Sigmoid colon (tissue), 4 donors: ENCODE results near the gene AUNIP.

Experiments used
- CTCF ChIP-seq, 4 experiments: fragments of 450-650 bp in 3 of 4; fragments of 200-600 bp in 1 of 4; IDR thresholded peaks; one replicate each; pipeline ENCODE4 v1.5.1; 2016 to 2019; ENCODE audit warnings: antibody characterized with exemption in 4 of 4, mild to moderate bottlenecking in 3 of 4, moderate library complexity in 2 of 4
- EP300 ChIP-seq, 4 donors: sonication (generic); formaldehyde crosslinking; IDR thresholded peaks; one replicate each; pipeline ENCODE4 v1.6.1; 2017; ENCODE audit warnings: antibody characterized with exemption in 4 of 4
- POLR2A ChIP-seq, 2 donors: fragments of 450-650 bp; IDR thresholded peaks; one replicate each; pipeline ENCODE4 v1.6.1; 2016; ENCODE audit warnings: antibody characterized with exemption in 2 of 2, mild to moderate bottlenecking in 2 of 2, moderate library complexity in 2 of 2
- POLR2AphosphoS5 ChIP-seq, 4 donors: sonication (generic); formaldehyde crosslinking; IDR thresholded peaks; one replicate each; pipeline ENCODE4 v1.6.1; 2017; ENCODE audit warnings: antibody characterized with exemption in 4 of 4

DNA sequence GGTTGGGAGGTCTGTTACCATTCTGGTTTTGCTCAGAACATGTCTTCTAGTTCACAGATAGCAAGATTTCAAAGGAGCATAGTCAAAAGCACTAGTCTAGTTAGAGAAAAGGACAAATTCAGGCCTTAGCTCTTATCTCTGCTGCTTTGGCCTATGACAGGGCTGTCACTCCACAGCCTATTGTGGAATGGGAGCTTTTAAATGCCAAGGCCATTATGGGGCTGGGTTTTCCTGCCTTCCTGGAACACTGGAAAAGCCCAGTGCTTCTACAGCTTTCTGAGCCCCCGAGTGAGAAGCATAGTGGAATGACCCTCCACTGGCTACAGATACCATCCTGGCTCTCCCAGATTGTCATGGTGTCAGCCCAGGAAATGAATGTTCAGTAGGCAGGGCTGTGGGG is 30.2 kb downstream of the AUNIP start:
- TF ChIP-seq CTCF (IDR thresholded peaks at IDR 0.05) (no peak), POLR2AphosphoS5 (IDR thresholded peaks at IDR 0.05) (no peak), EP300 (IDR thresholded peaks at IDR 0.05) (no peak), POLR2A (IDR thresholded peaks at IDR 0.05) (no peak)
